Right ventricle myocardium superior (tissue), 1 donor: ENCODE results near the gene GDF7. TPM values are rescaled to one million over a fixed set of nuclear protein-coding genes. Genes with fewer than 3 reads are reported as not detected.

Experiments used
- ATAC-seq: fragments of 200-7000 bp; cut with Tn5 transposase; one replicate; pipeline ENCODE4 v1.9.1; 2020; ENCODE audit warnings: mild to moderate bottlenecking; ENCODE audit not compliant: poor library complexity
- DNase-seq: peaks from one replicate; pipeline ENCODE4 v3.0.0-alpha.2; 2020
- intact Hi-C: fragments of 100-400 bp; cut with DNase I; formaldehyde crosslinking; loops from one replicate; pipeline ENCODE4 v1.11.2; 2022
- total RNA-seq: library from RNA; stranded (reverse); fragmentation: NEBNext Ultra II Directional; extraction: Animal tissue kit (Norgen Biotek cat#: 25700); gene quantifications from one replicate; pipeline ENCODE4 v1.2.1, GENCODE V29; 2021
- donor health status: DM: no; HTN: yes; CAD: no; lungs with severe emphysema.

Gene GDF7
- total RNA-seq, 1 donor from 2014 or later, result 0.38 TPM

DNA sequence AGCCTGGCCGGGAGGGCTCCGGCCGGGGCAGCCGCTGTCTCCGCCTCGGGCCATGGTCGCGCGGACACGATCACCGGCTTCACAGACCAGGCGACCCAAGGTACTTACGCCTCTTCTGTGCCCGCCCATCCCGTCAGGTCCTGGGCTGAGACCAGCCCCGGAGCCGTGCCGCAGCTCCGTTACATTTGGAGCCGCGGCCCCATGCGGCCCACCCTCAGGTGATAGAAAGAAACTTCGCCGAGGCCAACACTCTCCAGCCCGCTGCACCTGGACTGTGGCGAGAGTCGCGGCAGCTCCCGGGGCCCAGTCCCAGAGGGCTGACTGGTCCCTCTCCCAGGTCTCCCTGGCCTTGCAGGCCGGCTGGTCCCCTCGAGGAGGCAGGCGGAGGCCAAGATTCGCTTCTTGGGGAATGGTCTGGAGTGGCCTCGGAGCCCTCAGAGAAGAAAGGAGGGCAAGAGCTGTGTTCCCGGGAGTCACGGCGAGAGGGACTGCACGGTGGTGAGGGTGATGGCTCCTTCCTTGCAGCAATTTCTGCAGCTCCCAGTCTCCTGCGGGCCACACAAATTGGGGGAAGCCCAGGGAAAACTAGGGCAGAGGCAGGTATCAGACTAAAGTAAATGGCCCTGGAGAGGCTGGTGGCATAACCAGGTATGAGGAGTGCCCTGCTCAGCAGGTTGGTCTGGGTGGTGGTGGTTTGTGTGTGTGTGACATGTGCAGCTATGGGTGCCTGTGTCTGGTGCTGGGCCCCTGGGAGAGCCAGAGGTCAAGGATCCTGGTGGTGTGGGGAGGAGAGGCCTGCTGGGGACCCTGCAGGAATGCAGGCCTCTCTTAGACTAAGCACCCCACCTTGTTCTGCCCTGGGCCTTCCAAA, 822 bp downstream of the GDF7 start:
- ATAC-seq, result no peak
- intact Hi-C loops, result no loop called here

DNA sequence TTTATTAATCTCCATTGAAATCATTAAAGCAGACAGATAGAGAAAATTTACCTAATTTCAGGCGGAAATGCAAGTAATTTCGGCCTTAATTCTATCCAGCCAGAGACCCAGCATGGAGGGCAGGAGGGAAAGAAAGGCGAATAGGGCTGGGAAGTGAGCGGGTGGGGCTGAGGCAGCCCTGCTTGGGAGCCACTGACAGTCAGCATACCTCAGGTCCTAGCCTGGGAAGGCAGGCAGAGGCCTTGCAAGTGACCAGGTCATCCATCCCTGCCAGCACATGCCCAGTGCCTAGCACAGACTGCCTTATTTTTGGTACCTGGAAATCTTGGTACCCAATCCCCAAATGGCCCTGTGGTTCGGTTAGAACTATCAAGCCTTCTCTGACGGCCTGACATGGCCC, 1.5 kb downstream of the GDF7 start:
- DNase-seq (peak; percentile 29), ATAC-seq (no peak)
- intact Hi-C loops, result no loop called here

More for the DNA sequence above, 822 bp downstream of the GDF7 start:
- peak; percentile 34 for DNase-seq

DNA sequence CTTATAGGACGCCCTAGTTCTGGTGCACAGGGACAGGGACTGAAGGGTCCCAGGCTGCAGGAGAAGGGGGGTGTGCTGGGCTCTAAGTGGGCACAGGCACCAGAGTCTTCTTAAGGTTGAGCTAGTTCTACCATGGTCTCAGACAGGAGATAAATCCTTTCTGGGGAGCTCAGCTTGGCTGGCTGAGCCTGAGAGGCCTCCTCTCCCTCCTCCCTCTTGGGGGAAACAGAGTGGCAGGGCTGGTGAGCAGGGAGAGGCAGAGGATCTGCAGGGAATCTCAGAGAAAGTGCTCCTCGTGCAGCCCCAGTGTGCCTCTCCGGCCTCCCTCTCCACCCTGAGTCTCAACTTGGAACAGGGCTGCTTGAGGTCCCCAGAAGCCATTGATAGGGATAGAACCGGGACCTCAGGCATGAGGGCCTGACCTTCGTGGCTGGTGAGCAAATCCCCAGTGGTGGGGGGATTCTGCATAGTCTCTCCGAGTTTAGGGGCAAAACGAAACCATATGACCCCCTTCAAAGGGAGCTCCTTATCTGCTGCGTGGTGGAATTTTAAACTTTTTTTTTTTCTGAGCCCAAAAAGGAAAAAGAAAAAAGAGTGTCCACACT, 2.0 kb downstream of the GDF7 start:
- ATAC-seq (no peak), DNase-seq (peak; percentile 11)
- intact Hi-C loops, result no loop called here

DNA sequence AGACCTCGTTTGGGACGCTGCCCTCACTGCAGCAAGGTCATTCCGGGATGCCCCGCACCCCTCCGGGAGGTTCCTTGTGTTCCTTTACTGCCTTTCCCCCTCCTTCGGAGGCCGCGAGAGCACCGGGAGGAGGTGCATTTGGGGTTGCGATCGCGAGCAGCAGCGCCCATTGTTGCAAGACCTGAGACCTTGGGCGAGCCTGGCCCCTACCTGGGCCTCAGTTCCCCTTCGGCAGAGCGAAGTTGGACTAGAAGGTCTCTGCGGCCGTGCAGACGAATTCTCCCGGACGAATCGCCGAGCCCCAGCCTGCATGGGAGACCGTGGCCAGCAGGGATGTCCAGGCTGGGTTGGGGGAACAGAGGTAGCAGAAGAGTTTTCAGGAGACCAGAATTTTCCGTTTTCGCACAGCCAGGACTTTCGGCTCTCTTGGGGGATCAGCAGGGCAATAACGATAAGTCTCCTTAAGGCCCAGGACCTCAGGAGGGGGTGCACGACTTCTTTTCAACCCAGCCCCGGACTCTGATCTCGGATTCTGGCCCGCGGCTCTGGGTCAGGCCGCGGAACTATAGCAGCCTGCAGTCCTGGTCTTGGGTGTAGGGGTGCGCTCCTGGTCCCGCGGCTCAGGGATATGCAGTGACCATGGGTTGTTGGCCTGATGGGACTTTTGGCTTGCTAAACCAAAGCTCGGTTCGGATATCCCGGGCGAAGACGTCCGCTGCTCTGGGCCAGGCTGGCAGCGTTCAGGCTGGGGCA, 2.8 kb downstream of the GDF7 start:
- intact Hi-C loops, result no loop called here
- no peak for ATAC-seq
- DNase-seq, result no peak

DNA sequence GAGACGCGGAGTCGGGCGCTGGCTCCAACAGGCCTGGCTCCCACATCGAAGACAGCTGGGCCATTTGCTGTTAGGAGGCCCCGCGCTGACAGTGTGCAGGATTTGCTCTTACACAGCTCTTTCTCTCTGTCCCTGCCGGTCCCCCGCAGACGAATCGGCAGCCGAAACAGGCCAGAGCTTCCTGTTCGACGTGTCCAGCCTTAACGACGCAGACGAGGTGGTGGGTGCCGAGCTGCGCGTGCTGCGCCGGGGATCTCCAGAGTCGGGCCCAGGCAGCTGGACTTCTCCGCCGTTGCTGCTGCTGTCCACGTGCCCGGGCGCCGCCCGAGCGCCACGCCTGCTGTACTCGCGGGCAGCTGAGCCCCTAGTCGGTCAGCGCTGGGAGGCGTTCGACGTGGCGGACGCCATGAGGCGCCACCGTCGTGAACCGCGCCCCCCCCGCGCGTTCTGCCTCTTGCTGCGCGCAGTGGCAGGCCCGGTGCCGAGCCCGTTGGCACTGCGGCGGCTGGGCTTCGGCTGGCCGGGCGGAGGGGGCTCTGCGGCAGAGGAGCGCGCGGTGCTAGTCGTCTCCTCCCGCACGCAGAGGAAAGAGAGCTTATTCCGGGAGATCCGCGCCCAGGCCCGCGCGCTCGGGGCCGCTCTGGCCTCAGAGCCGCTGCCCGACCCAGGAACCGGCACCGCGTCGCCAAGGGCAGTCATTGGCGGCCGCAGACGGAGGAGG, 3.5 kb downstream of the GDF7 start:
- ATAC-seq, result no peak
- DNase-seq, result no peak
- intact Hi-C loops, result no loop called here

DNA sequence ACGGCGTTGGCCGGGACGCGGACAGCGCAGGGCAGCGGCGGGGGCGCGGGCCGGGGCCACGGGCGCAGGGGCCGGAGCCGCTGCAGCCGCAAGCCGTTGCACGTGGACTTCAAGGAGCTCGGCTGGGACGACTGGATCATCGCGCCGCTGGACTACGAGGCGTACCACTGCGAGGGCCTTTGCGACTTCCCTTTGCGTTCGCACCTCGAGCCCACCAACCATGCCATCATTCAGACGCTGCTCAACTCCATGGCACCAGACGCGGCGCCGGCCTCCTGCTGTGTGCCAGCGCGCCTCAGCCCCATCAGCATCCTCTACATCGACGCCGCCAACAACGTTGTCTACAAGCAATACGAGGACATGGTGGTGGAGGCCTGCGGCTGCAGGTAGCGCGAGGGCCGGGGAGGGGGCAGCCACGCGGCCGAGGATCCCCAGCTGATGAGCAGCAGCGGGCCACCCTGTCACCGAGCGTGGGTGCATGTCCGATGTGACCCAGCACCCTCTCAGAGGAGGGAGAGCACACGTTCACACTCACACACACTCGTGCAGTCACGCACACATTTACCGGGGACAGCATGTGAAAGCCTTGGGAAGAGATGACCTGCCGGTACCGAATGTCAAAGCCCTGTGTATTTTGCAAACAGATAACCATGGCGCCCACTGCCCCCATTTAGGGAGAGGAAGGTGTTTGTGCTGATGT, 4.2 kb downstream of the GDF7 start:
- ATAC-seq, result no peak
- intact Hi-C loops, result no loop called here
- DNase-seq, result no peak

DNA sequence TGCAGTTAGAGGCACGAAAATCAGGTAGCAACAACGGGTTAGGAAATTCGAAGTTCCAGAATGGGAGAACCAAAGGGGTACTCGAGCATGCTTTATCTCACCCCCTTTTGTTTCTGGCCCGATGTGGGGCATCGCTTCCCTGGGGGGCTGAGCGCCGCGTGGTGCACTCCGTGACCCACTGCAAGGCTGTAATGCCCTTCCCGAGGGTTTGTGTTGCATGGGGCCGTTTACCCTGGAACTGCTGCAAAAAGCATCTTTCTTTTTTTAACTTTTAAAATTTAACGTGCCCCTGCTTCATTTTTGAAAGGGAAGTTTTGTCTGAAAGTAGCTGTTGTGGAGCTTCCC, 4.8 kb downstream of the GDF7 start:
- intact Hi-C loops, result no loop called here
- no peak for ATAC-seq
- no peak for DNase-seq

DNA sequence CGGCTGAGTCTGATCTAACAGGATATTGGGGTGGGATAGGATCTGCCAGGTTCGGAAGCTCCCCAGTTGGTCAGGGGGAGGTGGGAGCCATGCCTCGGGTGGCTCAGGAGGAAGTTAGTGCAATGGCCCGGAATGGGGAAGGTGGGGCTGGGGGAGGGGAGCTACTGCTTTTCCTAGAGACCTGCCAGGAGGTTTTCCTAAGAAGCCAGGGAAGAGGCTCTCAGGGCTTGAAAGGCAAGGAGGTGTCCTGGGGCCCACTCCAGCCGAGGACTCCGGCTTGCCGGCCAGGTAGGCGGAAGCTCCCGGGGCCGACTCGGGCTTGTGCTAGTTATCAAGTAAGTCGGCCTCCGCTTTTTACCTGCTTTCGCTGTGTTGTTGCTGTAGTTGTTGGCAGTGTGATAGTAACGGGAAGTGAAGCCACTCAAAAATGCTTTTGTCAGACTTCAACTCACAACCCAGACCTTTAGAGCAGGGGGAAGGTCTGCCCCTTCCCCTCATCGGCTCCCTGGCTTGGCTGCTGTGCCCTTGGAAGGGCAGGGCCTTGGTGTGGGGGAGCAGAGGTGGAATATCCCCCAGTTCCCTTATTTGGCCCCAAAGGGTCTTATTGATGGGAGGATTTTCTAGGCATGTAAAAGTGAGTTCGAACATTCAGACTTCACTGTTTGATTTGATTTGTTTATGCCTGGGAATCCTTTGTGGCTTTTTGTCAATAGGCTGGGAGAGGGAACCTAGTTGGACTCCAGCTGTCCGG, 5.4 kb downstream of the GDF7 start:
- intact Hi-C loops, result no loop called here
- DNase-seq, result no peak
- no peak for ATAC-seq

DNA sequence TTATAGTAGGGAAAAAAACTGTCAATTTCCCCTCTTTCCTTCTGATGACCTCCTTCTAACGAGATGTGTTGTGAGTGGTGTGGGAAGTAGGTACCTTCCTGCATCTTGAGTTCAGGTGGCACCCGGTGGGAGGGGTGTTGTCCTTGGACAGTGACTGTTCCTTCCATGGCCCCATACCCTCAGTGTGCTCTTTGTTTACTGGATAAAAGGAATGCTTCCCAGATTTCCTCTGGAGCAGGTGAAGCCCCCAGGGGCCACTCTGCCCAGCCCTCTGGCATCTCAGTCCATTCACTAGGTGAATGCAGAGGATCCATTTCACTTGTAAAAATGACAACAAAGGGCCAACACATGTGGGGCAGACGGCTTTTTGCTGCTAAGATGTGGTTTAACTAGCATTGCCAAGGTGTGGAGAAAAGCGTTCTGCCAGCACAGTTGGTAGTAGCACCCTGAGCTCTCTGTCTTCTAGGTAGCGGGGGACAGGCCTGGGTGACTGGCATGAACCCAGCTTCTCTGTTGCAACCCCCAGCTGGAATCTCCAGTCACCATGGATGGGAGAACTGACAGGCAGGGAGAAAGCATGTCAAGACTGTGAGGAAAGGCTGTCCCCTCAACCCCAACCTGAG, 6.9 kb downstream of the GDF7 start:
- intact Hi-C loops, result no loop called here
- ATAC-seq (no peak), DNase-seq (no peak)

DNA sequence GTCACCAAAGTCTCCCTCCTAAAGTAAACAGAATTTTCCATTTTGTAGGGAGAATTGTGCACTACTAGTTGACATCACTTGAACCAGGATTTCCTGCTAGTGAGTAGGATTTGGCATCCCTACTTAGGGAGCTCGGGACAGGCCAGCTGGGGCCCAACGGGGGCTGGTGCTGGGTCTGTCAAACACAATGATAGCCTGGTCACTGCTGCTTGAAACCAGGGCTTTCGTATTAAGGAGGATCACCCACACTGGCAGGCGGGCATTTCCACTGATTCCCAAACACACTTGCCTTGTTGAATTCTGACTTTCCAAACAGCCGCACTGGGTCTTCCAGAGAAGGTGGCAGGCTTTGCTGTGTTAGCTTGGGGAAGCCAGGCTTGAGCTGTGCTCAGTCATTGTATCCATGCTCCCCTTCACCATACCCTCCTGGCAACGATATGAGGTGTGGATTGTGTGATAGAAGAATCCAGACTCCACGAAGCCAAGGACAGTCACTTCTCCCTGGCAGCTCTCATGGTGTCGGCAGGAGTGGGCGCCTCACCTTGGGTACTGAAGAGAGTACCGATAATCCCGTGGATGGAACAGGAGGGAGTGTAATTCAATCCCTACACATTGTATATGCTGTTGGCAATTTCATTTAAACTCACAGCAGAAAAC, 7.5 kb downstream of the GDF7 start:
- no peak for DNase-seq

DNA sequence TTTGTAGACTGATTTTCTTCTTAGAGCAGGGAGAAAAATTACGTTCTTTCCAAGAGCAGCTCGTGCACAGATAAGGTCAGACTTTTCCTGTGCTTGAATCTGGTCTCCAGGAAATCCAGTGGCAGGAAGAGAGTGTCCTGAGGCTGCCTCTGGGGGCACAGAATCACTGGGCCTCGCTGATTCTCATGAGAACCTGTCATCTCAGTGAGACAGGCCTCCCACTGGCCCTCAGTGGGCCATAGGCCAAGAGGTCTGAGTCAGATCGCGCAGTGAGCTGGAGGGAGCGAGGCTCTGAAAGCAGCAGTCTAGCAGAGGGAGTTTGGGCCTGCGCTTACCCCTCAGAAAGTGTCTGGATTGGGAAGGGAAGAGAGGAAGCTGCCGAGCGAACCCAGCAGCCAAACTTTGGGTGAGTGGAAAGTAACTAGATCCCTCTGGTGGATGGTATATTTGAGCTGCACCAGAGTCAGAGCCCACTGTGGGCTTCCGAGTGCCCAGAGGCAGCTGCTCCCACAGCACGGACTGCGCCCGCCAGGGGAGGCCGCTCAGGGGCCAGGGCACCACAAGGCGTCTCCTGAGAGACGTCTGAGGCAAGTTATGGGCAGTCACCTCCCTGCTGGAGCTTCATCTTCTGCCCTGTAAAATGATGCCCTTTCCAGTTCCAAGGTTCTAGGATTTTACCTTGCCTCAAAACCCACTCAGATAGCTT, 8.2 kb downstream of the GDF7 start:
- intact Hi-C loops, result no loop called here
- peak; percentile 70 for DNase-seq

More for the DNA sequence above, 7.5 kb downstream of the GDF7 start:
- intact Hi-C loops, result no loop called here
- ATAC-seq, result no peak

DNA sequence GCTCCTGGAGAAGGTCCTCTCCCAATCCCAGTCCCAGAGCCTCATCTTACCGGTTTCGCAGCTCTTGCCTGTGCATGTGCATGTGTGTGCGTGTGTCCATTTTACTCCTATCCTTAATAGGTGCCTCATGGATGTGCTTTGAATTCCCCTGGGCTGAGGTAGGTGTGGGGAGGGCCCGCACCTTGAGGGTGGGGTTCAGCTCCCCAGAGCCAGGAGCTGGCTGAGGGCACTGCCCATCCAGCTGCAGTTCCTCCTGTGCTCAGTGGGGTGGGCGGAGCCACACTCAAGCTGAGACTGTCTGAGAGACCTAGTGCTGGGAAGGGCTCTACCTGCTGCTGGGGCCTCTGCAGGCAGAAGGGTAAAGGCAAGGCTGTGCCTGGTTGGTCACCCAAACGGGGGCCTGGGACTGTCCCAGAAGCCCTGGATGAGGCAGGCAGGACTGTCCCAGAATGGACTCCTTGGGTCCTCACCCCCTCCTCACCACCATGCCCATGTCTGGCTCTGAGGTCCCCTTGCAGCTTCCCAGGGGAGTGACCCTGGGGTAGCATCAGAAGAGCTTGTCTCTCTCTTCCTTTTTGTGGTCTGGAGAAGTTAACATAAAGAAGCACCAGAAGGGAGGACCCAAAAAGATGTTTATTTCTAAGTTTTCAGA, 8.9 kb downstream of the GDF7 start:
- ATAC-seq (peak; percentile 47), DNase-seq (no peak)
- intact Hi-C loops, result no loop called here

More for the DNA sequence above, 8.2 kb downstream of the GDF7 start:
- ATAC-seq, result peak; percentile 73

DNA sequence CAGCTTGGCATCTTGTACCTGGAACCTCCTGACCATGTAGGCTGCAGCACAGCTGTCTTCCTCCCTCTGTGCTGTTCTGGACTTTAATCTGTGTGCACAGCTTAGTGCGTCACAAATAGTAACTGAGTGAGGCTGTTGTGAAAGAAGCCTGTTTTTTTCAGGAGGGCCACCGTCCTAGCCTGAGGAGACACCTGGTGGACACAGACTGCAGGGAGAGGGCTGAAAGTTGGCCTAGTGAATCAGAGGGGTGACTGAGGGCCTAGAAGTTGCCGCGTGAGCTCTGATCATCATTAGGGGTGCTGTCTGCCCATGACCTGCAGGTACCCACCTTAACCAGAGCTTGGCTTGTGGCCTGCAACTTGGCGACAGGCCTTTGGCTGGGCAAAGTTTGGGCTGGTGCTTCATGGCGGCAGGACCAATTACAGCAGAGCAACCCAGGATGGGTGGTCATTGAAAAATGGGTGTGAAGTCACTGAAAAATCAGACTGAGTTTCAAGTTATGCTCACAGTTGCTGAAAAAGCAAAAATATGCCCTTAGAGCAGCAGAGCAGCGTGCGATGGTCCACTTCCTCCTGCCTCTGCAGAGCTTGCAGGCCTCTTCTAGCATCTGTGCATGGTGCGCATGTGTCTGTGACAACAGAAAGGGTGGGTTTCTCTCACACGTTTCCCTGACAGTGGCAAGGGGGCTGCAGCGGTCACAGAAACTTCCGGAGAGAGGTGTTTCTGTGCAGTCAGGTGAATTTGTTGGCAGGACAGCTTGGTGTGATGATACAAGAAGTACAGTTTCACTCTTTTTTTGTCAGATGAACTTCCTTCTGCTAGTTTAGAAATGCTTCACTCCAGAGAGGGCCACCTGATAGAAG, 9.6 kb downstream of the GDF7 start:
- intact Hi-C loops, result no loop called here
- ATAC-seq (peak; percentile 35), DNase-seq (no peak)

DNA sequence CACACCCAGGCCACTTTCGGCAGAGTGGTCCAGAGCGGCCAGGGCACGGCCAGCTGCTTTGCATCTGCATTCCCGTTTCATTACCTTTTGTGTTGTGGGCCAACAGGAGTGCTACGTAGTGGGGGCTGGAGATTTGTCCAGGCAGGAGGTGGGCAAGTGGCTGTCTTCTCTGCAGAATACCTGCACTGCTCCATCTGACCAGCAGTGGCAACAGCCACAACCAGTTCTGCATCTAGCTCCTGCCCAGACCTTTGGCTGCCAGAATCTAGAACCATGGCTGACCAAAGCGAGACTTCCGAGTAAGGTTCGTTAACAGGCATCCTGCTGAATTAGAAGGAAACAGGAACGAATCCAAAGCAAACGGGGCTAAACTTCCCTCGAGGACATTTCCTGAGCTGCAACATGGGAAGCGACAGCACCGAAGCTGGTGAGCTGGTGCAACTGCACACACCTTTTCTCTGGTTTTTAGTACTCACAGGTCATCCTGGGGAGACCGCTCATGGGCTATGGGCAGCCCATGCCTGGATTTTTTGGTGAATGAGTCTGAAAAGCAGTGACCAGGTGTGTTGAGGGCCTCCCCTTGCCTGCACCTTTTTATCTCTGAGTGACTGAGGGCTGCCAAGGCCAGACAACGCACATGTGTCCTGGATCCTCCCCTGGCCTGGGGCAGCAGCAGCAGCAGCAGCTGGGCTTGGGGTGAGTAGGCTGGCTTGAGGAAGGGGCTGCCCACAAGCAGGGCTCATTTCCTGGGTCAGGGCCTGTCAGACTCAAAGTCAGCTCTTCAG, 10.5 kb downstream of the GDF7 start:
- ATAC-seq (no peak), DNase-seq (no peak)
- intact Hi-C loops, result no loop called here
